ENCODE results near the gene MIPOL1.

MIPOL1 gene

GRCh38 chr14:37595809-37596621 is 398.3 kb downstream of the MIPOL1 start:
- POLR2A ChIA-PET, result no interaction called here
- TF ChIP-seq CTCF (IDR thresholded peaks at IDR 0.05; ENCODE audit: control extremely low read depth, extremely low read depth, low read depth, missing control alignments), result no peak
- CTCF ChIA-PET, result no interaction called here

DNA sequence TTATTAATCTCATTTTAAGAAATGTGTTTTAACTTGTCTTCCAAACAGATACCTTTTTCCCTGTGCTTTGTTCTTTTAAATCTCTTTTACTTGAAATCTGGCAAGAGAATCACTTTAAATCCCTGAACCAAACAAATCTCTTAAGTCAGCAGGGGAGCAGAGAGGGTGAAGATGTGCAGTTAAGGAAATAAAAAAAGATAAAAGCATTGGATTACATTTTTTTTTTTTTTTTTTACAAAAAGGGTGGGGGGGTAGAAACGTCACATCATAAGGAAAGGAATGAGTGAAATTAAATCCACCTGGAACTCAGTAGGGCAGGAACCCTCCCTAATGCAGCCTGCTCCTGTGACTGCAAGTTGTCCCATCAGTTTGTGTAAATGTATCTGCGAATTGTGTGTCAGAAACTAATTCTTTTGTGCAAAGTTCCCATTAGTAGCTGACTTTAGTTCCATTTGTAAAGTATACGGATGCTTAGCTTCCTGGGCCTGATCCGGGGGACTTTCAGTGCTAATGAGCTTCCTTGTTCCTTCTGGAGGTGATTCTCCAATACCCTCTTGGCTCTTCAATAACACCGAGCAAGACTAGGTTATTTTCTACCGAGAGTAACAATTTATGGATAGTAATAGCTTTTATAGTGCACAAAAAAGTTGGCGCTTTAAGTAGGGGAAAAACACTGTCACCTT is 399.2 kb downstream of the MIPOL1 start:
- no peak for TF ChIP-seq CTCF (IDR thresholded peaks at IDR 0.05; ENCODE audit: control extremely low read depth, extremely low read depth, low read depth, missing control alignments)
- CTCF ChIA-PET, result no interaction called here
- DNase-seq (ENCODE audit: extremely low spot score), result no peak
- POLR2A ChIA-PET, result no interaction called here

More at GRCh38 chr14:37595809-37596621, 398.3 kb downstream of the MIPOL1 start:
- no peak for DNase-seq (ENCODE audit: extremely low spot score)

- CTCF ChIA-PET, result no interaction called here
- POLR2A ChIA-PET, result no interaction called here
- no peak for TF ChIP-seq CTCF (IDR thresholded peaks at IDR 0.05; ENCODE audit: control extremely low read depth, extremely low read depth, low read depth, missing control alignments)
- no peak for DNase-seq (ENCODE audit: extremely low spot score)
These were observed 399.8 kb downstream of the MIPOL1 start for GRCh38 chr14:37597538-37597913.

DNA sequence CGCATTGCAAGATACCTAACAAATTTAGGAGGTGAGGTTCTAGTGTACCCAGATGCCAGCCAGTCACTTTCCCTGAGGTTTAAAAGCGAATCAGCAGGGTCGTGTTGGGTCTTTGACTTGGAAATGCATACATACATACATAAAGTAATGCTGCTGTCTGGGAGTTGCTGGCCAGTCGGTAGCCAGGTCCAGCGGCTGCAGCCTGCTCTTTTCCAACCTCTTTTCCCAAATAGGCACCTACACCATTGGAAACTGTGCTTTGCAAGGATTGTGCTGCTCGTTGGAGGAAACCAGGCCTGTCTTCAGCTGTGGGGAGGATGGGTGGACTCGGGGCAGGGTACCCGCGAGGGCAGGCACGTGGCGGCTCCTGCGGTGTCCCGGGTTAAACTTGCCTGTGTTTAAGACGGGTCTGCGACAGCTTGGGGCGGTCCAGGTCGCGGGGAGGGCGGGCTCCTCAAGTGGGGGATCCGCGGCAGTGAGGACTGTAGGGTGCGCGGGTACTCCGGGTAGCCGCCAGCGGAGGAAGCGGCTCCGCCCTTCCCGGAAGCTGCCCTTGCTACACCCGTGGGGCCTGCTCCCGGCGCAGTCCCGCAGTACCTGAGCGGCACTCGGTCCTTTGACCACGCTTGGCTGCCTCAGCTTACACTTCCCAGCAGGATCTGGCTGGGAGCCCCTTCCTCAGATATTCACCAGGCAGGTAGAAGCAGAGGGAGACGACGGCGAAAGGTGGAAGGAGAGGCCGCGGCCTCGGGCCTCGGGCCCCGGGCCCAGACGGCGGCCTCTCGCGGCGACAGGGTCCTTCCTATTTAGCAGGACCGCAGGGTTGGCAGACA is 400.4 kb downstream of the MIPOL1 start:
- CTCF ChIA-PET, result no interaction called here
- POLR2A ChIA-PET, result no interaction called here
- TF ChIP-seq CTCF (IDR thresholded peaks at IDR 0.05; ENCODE audit: control extremely low read depth, extremely low read depth, low read depth, missing control alignments), result no peak
- DNase-seq (ENCODE audit: extremely low spot score), result no peak

- no peak for TF ChIP-seq CTCF (IDR thresholded peaks at IDR 0.05; ENCODE audit: control extremely low read depth, extremely low read depth, low read depth, missing control alignments)
- ChIA-PET POLR2A (no interaction called here), CTCF (no interaction called here)
- DNase-seq (ENCODE audit: extremely low spot score), result no peak
These were observed 401.2 kb downstream of the MIPOL1 start for GRCh38 chr14:37598747-37599506.

Measured in GM10248 (cell line).